ENCODE measurements around the gene ZNF627. TPM values are rescaled to one million over a fixed set of nuclear protein-coding genes. Genes with fewer than 3 reads are reported as not detected.
A peak's percentile ranks its signal among the peaks of the same experiment; 100 is the strongest.

Gene ZNF627
- total and polyA plus RNA-seq, 2 of the 8 experiments (the other 6 are each of a cell fraction or from before 2014, with no cell fraction given), result 7.2 to 13.7 TPM

DNA sequence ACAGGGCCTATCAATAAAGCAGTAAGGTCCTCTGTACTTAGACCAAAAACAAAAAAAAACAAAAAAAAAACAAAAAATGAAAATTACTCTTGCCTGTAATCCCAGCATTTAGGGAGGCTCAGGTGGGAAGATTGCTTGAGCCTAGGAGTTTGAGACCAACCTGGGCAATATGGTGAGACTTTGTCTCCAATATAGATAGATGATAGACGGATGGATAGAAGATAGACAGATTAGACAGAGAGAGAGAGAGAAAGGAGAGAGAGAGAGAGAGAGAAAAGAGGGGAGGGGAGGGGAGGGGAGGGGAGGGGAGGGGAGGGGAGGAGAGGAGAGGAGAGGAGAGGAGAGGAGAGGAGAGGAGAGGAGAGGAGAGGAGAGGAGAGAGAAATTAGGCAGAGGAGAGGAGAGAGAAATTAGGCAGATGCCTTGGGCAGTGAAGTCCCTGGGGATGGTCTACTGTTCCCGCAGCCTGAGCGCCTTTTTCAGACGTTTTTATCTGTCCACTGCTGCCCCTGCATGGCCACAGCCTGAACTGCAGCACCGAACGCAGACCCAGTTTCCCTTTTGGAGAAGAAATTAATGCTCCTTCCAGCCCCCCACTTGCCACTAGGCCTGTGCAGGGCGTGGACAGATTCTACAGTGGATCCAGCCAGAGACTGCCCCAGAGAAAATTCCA lies 9.8 kb upstream of the ZNF627 start (continued):
- TF ChIP-seq, protein P1, sequence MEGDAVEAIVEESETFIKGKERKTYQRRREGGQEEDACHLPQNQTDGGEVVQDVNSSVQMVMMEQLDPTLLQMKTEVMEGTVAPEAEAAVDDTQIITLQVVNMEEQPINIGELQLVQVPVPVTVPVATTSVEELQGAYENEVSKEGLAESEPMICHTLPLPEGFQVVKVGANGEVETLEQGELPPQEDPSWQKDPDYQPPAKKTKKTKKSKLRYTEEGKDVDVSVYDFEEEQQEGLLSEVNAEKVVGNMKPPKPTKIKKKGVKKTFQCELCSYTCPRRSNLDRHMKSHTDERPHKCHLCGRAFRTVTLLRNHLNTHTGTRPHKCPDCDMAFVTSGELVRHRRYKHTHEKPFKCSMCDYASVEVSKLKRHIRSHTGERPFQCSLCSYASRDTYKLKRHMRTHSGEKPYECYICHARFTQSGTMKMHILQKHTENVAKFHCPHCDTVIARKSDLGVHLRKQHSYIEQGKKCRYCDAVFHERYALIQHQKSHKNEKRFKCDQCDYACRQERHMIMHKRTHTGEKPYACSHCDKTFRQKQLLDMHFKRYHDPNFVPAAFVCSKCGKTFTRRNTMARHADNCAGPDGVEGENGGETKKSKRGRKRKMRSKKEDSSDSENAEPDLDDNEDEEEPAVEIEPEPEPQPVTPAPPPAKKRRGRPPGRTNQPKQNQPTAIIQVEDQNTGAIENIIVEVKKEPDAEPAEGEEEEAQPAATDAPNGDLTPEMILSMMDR (IDR thresholded peaks at IDR 0.05; ENCODE audit: control extremely low read depth in 1 of 3, insufficient read depth in 1 of 3, low read depth in 1 of 3, low read length in 3 of 3), result peak; percentile 87 to 90 (median 89)
- TF ChIP-seq E2F6 (IDR thresholded peaks at IDR 0.05) (no peak), CHD2 (IDR thresholded peaks at IDR 0.05; ENCODE audit: low read length) (no peak), BCL11A (IDR thresholded peaks at IDR 0.05; ENCODE audit: low read depth in 2 of 2, low read length in 2 of 2) (no peak)
